GM18907 (cell line): ENCODE measurements around the gene TLL2.

Source experiments
- ATAC-seq: cut with Tn5 transposase; IDR thresholded peaks from one replicate; pipeline ENCODE4 v1.9.1; 2021; ENCODE audit warnings: mild to moderate bottlenecking, moderate library complexity; ENCODE audit not compliant: unreplicated experiment

TLL2 gene

DNA sequence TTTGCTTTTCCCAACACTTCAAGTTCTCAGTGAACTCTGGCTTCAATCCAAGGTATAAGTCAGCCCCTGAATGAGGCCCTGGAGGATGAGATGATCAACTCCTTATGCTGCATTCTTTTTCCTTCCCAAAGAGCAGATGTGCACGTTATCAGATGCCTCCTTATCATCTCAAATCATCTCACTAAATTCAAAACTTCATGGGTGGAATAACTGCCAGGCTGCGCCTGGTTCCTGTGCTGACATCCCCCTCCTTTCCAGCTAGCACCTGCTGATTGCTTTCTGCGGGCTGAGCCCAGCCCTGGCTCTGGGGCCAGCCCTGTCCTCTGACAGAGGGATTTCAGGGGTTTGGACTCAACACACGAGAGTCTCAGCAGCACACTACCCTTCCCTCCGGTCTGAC is 44.9 kb downstream of the TLL2 start:
- no peak for ATAC-seq

DNA sequence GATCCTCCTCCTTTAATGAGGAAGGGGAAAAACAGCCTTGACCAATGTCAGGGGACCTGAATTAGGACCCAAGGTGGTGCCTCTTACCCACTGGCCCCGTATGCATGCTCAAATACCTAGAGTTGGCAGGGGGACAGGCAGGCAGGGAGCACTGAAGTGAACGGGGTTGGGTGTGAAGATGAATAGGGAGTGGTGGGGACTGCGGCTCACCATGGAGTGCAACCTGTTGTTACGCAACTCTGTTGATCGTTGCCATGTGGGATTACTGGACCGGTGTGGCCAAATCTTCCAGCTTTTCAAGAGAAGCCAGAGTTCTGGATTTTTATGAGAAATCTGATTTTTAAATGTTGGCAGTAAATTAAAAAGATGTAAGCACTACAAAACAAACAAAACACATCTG is 48.1 kb downstream of the TLL2 start:
- no peak for ATAC-seq

DNA sequence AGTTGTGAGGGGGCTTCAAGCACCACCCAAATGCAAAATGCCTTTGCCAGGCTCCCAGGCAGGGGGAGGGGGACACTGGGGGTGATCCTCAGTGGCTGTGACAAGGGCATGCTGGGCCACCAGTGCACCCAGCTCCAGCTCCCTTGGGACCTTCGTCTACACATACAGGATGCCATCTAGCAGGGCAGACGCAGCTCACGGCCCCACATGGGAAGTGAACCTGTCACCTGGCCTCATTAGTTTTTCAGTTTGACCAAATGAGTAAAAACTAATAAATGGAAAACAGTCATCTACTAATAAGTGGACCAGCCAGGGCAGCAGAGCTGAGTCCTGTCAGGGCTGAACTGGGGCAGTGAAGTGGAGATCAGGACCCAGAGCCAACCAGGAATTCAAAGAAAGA is 50.2 kb downstream of the TLL2 start:
- ATAC-seq, result no peak

DNA sequence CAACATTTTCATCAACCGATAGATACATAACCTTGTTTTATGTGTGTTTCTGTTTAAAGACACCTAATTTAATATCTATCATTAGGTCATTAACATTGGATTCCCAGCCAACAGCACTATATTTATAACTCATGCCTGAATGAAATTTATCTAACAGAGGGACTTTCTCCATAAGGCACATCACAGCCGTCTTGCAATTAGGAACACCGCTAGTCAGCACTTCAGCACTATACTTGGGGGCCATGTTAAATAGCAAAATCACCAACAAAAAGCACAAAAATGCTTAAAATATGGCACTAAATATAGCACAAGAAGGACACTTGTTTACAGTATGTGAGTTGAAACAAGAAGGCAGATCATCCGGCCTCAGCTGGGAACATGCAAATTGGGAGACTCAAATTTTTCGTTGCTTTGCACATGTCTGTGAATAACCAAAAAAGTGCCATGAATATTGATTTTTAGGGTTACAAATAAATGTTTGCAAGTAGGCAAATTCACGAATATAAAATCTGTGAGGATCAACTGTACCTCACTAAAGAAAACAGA is 51.0 kb downstream of the TLL2 start:
- no peak for ATAC-seq

DNA sequence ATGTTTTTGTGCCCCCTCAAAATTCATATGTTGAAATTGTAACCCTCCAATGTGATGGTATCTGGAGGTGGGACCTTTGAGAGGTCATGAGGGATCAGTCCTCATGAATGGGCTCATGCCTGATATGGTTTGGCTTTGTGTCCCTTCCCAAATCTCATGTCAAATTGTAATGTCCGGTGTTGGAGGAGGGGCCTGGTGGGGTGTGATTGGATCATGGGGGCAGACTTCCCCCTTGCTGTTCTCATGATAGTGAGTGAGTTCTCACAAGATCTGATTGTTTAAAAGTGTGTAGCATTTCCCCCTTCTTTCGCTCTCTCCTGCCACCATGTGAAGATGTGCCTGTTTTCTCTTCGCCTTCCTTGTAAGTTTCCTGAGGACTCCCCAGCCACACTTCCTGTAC is 53.4 kb downstream of the TLL2 start:
- no peak for ATAC-seq

DNA sequence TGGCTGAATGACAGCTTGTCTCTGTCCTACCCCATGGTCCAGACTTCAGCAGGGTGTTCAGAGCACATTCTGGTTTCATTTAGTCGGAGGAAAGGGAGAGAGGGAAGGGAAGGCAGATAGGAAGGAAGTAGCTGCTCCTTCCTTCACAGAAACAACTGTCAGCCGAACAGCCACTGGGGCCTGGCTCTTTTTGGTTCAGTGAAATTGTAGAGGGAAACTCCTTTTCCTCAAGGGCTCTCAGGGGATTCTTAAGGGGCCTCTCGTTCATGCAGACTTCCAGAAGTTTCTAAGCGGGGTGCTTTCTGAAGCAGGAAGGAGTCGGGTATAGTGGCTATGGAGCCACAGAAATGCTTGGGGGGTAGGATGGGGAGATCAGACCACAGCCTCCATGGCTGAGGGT is 56.4 kb downstream of the TLL2 start:
- no peak for ATAC-seq

DNA sequence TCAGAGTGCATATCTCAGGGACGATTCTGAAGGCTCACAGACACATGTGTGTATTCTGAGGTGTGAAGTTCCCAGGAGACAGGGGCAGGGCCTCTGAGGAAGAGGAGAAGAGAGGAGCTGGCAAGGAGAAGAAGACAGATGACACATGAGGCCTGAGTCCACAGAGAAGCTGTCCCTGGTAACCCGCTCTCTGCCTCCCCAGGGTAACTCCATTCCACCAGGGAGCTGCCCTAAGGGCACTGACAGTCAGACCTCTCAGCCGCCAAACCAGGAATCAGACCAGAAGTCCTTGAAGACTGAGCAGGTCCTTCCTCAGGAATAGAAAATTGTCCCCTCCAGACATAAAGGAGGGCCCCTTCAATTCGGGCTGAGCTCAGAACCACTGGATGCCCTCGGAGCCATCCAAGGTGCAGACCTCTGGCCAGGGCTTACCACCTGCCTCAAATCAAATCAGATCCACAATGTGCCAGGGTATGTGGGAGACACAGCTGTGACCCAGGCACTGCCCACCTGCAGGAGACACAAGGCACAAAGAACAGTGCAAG is 57.4 kb downstream of the TLL2 start:
- no peak for ATAC-seq

DNA sequence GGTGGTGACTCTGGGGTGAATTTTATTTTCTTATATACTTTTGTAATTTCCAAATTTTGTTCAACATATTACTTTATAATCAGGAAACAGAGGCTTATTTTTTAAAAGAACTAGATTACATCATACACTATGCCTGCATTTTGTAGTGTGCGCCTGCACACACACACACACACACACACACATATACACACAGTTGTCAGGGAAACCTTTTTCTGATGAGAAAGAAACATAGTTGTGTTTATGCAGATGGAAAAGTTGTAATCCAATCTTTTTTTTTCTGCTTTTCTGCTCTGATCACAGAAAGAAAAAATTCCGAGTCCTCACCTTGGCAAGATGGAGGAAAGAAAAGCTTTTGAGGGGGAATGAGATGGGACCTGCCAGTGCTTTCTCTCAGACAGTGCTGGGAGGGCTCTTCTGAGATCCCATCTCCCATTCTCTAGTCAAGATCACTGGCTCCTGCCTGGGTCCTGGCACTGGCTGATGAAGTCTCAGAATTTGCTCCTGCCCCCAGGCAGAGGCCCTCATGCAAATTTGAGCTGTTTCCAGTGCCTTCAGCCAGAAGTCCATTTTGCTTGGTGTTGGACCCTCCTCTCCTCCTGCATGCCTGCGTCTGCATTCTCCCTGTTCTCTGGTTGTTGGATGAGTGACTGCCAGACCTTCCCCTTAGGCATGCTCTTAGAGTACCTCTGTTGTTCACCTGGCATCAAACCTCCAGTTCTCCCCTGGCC is 59.7 kb downstream of the TLL2 start:
- no peak for ATAC-seq

DNA sequence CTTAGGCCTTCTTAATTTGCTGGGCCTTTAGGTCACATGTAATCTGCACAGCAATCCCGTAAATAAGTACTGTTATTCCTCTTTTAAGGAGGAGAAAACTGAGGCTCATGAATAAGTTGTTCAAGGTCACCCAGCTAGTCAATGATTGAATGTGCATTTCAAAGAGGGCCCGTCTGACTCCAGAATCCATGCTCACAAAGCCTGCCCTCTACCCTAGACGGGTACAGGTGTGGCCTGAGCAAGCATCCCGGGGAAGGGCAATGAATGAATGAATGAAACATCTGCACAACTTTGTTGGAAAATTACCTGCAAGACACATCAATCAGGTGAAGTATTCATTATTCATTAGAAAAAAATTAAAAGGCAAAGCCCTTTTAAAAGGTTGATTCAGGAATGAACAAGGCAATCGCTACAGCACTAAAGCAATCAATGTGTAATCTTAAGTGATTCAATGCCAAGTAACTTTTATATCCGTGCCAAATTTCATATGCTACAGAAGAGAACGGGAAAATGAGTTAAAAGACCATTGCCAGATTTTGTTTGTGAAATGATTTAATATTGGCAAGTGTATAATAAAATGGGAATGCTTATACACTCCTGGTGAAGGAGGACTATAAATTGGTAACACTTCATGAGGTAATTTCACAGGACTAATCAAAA is 61.1 kb downstream of the TLL2 start:
- no peak for ATAC-seq

DNA sequence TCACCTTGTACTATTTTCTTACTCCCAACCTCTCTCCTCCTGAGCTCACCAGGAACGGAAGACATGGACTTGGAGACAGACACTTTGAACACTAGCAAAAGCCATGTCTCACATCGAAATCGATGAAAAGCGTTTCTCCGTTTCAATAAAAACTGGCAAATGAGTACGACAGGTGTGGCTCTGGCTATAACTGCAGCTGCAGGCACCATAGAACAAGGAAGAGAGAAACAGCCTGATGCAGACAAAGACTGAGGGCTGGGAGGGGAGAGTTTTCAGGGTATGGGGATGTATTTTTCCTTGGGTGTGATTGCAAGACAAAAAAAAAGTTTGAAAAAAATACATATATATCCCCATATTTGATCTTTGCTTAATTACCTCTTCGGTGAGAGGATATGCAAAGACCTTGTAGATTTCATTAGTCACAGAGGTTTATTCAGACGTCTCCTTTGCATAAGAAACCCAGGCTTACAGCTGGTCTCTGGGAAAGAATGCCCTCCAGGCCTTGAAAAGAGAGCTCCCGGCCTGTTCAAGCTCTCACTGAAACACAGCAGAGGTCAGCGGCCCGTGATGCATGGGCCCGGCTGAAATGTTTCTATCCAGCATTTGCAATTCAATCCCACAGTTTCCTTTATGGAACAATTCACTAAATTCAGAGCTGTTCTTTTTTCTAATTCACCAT is 63.1 kb downstream of the TLL2 start:
- ATAC-seq, result no peak

DNA sequence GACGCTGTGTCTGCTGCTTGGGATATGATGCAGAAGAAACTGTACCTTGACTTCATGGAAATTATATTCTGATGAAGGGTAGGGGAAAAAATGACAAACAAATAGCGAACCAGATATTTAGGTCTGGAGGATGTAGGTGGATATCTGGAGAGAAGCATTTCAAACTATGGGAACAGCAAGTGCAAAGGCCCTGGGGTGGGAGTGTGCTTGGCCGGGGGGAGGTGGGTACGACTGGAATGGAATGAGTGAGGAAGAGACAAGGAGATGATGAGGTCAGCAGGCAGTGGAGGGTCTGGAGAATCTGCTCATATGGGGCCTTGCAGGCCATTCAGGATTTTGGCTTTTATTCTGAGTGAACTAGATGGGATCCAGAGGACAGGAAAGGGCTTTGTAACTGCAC is 65.2 kb downstream of the TLL2 start:
- ATAC-seq, result no peak

DNA sequence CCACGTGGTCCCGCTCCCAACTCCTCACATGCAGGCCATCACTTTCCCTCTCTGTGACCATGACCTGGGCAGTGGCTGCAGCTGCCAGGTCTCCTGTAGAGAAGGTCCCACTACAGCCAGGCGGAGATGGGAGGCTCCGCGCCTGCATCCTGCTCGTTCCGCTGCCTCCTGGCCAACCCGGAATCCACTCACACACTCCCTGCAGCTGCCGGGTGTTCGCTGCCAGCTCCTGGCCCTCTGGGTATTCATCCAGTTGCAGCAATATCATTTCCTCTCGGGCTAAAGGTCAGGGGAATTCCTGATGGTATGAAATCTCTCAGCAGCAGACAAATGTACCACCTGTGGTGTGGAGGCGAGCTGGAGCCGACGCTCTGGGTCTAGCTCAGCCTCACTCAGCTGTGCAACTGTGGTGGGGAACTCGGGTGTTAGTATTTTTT is 65.7 kb downstream of the TLL2 start:
- ATAC-seq, result no peak

DNA sequence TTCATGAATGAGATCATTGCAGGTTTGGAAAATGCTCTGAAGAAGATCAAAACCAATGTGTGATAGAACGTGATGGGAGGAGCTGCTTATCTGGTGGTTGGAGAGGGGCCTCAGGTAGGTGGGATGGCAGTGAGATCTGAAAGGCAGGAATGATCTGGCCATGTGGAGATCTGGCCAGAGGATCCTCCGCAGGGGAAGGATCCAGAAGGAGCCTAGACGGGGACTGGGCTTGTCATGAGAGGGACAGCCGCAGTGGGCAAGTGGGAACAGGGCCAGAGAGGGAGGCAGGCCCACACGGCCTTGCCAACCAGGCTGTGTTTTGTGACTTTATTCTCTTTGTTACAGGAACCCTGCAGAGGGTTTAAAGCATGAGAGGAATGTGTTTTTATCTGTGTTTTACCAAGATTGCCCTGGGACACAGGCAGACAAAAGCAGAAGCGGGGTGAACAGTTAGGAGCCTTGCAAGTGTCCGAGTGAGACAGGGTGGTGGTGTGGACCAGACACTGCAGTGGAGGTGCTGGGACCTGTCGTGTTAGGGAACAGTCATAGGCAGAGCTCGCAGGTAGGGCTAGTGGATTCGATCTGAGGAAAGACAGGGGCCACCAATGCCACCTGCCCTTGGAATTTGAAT is 66.6 kb downstream of the TLL2 start:
- ATAC-seq, result no peak

DNA sequence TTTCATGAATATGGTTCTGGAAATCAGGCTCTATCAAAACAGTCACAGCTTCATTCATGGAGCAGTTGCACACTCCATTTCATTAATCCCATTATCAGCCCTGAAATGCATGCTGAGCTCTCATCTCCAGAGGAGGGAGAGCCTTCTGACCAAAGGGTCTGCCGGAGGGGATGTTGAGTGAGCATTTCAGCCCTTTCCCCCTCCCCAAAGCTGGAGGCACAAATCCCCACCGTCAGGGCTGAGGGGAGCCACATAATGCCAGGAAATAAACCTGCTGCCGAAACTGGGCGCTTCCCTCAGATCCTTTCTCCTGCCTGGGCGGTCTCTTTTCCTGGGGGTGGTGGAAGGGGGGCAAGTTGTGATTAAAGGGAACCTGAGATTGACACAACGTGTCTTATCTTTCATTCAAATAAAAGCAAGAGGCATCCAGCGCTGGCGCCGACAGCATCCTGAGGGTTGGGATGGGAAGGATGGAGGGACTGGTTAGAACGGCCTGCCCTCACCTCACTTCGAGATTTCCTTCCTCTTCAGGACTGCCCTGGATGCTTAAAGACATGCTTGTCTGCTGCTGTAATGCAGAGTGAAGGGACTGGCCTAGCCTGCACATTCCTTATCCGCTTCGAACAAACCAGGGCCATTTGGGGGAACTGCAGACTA is 71.6 kb downstream of the TLL2 start:
- no peak for ATAC-seq

DNA sequence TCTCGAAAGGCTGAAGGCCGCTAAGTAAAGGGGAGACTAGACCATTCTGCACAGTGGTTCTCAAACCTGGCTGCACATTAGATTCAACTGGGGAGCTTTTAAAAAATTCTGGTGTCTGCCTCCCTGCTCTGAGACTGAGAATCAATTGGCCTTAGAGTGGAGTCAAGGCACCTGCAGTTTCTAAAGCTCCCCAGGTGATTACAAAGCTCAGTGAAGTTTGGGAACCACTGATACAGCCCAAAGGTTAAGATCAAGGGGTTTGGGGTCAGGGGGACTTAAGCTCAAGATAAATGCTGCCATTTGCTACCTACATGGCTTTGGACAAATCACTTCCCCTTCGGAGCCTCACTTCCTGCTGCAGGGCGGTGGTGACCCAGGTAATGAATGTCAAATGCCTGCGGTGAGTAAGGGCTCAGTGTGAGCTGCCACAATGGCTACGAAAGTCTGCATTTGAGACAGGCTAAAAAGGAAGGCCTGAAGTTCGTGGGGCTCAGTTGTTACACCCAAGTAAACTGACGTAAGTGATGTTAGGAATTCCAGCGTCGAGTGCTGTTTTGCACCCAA is 72.3 kb downstream of the TLL2 start:
- no peak for ATAC-seq

DNA sequence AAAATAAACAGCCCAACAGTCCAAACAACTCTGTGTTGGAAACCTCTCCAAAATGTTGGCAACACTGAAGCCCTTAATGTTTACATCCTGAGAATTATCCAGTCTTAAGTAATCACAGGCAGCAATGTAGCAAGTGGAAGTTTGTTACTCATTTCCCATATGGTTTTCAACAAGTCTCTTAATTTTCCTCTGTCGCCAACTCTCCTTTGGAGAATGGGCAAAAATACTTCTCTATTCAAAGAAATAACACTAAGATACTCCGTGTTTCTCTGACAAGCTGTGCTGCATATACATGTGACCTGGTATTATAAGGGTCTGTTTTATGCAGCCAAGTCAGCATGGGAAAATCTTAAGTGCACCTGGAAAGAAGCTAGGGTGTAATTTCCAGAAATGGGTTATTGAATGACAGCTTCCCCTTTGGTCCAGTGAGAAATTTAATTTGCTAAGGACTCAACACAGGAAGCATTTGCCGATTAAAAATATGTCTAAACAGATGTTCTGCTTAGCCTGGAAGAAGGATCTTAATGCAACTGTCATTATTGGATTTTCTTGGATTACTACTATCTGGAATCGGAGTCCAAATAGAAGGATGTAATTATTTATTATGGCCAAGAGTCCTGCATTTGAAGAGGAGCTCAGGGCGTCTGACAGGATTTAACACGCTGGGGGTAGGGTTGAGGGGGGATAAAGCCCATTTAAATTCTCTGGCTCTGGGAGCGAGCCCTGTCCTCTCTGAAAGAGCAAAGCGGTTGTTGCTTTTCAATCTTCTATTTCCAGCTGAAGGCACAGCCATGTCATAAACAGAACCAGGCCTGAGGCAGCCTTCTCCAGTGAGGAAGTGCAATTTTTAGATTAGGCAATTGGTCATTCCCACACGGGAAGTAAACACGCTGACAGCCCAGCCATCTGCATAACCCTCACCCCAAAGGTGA is 73.1 kb downstream of the TLL2 start:
- ATAC-seq, result no peak

DNA sequence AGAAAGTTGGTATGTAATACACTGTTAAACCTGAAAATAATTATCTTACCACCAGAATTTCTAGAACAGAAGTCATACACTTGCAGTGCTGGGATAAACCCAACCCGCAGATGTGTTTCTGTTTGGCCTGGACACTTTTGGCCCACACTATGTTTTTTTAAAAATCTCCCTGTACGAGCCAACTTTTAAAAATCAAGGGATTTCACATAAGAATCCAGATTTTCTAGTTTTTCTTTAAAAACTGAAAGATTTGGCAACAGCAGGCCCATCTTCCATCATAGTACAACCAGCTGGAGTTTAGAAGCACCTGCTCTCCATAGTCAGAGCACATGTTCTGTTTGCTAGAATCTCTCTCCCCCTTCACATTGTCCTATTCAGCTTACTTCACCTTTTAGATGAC is 74.0 kb downstream of the TLL2 start:
- no peak for ATAC-seq

DNA sequence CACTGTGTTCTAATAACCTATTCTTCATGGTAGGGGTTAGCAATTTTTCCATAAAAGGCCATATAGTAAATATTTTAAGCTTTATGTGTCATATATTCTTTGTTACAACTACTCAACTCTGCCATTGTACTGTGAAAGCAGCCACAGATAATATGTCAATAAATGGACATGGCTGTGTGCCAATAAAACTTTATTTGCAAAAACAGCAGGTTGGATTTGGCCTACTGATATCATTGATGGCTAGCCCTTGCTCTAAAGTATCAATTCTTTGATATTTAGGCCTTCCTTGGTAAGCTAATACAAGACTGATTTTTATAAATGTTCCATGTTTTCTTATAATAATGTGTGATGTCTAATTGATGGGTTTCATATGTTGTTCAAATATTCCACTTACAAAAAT is 77.7 kb downstream of the TLL2 start:
- ATAC-seq, result no peak
